Mesendoderm (in vitro differentiated cells): ENCODE measurements around the gene EFCAB12.

ENCODE experiments used
- DNase-seq: peaks from one replicate; pipeline ENCODE4 v3.0.0; 2013
- H2AK5ac ChIP-seq: 2 replicates; pipeline ENCODE4 v1.6.1; 2013; ENCODE audit warnings: low read length, inconsistent platforms
- H2BK120ac ChIP-seq: 2 replicates; pipeline ENCODE4 v1.6.1; 2013; ENCODE audit warnings: low read depth, mild to moderate bottlenecking, low read length, moderate library complexity, mixed read lengths
- H2BK15ac ChIP-seq: replicated peaks from 2 replicates; pipeline ENCODE4 v1.6.1; 2013; ENCODE audit warnings: low read depth, mild to moderate bottlenecking, moderate library complexity
- H2BK5ac ChIP-seq: 2 replicates; pipeline ENCODE4 v1.6.1; 2013; ENCODE audit warnings: low read length, inconsistent platforms
- H3K18ac ChIP-seq: 2 replicates; pipeline ENCODE4 v1.6.1; 2013; ENCODE audit warnings: mild to moderate bottlenecking, low read length, mixed read lengths
- H3K23ac ChIP-seq: one replicate; pipeline ENCODE4 v1.6.1; 2013; ENCODE audit warnings: low read length
- H3K27ac ChIP-seq: 2 replicates; pipeline ENCODE4 v1.5.1; 2013; ENCODE audit warnings: low read depth, mild to moderate bottlenecking, inconsistent platforms, low read length, moderate library complexity
- H3K27me3 ChIP-seq: 2 replicates; pipeline ENCODE4 v1.6.1; 2013; ENCODE audit warnings: low read length, control low read depth, mild to moderate bottlenecking, inconsistent platforms; ENCODE audit not compliant: insufficient read depth, poor library complexity
- H3K36me3 ChIP-seq: 2 replicates; pipeline ENCODE4 v1.6.1; 2013; ENCODE audit warnings: low read length, inconsistent platforms; ENCODE audit not compliant: control insufficient read depth, insufficient read depth
- H3K4ac ChIP-seq: one replicate; pipeline ENCODE4 v1.6.1; 2013; ENCODE audit warnings: low read depth, mild to moderate bottlenecking, low read length, moderate library complexity
- H3K4me1 ChIP-seq: 2 replicates; pipeline ENCODE4 v1.6.1; 2013; ENCODE audit warnings: low read depth, low read length, inconsistent platforms; ENCODE audit not compliant: control insufficient read depth
- H3K4me2 ChIP-seq: 2 replicates; pipeline ENCODE4 v1.6.1; 2013; ENCODE audit warnings: low read length
- H3K4me3 ChIP-seq: 2 replicates; pipeline ENCODE4 v1.5.1; 2013; ENCODE audit warnings: mild to moderate bottlenecking, low read length
- H3K56ac ChIP-seq: one replicate; pipeline ENCODE4 v1.6.1; 2013; ENCODE audit warnings: low read length
- H3K79me1 ChIP-seq: 2 replicates; pipeline ENCODE4 v1.6.1; 2013; ENCODE audit warnings: low read length, inconsistent platforms
- H3K79me2 ChIP-seq: 2 replicates; pipeline ENCODE4 v1.6.1; 2013; ENCODE audit warnings: mild to moderate bottlenecking, low read length; ENCODE audit not compliant: control insufficient read depth, insufficient read depth
- H3K9ac ChIP-seq: 2 replicates; pipeline ENCODE4 v1.6.1; 2013; ENCODE audit warnings: low read length, inconsistent platforms
- H4K5ac ChIP-seq: one replicate; pipeline ENCODE4 v1.6.1; 2013; ENCODE audit warnings: low read length
- H4K8ac ChIP-seq: one replicate; pipeline ENCODE4 v1.6.1; 2013; ENCODE audit warnings: low read depth, mild to moderate bottlenecking, control low read depth, low read length, moderate library complexity
- WGBS: extraction: QIAGEN DNeasy Blood & Tissue Kit; methylation state at CpG from one replicate; pipeline ENCODE4 v1.1.7; 2013; ENCODE audit warnings: low lambda C conversion rate, missing lambda C conversion rate; ENCODE audit not compliant: insufficient coverage; ENCODE audit errors: extremely low coverage; 5-methylcytosine and 5-hydroxymethylcytosine counted together

The EFCAB12 gene

DNA sequence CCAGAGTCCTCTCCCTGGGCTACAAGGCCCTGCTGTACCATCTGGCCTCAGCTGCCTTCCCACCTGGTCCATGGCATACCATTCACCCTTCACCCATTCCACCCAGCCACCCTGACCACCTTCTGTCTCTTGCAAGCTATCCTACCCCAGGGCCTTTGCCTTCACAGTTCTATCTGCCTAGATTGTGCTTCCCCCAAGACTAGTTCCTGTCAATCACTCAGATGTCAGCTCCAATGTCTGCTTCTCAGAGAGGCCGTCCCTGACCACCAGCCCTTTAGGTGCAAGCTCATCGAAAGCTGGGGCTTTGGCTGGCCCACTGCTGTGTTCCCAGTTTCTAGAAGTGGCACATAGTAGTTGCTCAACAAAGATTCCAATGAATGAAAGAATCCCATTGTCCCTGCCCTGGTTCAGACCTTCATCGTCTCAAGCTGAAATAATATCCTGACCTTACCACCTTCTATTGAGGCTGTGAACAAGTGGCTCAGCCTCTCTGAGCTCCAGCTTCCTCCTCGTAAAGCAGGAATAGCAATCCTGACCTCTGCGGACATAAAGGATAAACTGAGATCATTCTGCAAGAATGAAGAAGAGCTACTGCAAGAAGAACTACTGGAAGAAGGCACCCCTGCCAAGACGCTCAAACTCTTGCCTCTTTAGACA, 15.8 kb downstream of the EFCAB12 start:
- Histone ChIP-seq H3K27me3 (no peaks in the 10 kb centered on the region), H4K5ac (no peak overlapping the region), H3K4me1 (no peaks in the 10 kb centered on the region), H3K79me1 (no peaks in the 10 kb centered on the region), H3K9ac (no peak overlapping the region), H3K27ac (no peak overlapping the region), H3K4ac (no peak overlapping the region), H2BK5ac (no peak overlapping the region), H3K4me2 (no peak overlapping the region), H2AK5ac (no peak overlapping the region), H3K79me2 (no peaks in the 10 kb centered on the region), H3K36me3 (no peaks in the 10 kb centered on the region), H2BK15ac (no peak overlapping the region), H2BK120ac (no peak overlapping the region), H3K23ac (no peak overlapping the region), H3K56ac (no peak overlapping the region), H3K4me3 (no peak overlapping the region), H4K8ac (no peak overlapping the region), H3K18ac (no peak overlapping the region)
- no peak for DNase-seq
- no CpG with 5 or more reads among the region's 6 CpGs for WGBS

DNA sequence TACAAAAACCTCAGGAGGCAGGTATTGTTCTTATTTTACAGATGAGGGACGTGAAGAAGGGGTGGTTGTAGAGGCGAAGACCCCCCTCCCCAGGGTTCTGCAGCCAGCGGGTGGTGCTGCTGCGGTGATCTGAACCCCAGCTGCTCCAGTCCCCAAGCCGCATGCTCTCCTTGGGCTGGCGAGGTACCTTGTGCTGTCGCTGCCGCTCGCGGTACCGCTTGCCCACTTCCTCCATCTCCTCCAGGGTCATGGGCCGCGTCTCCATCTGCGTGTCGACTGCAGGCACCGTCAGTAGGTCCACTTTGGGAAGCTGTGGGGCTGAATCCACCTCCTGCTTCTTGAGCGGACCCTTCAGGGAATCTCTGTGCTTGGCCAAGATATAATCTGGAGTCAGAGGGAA, 17.5 kb downstream of the EFCAB12 start:
- H3K27me3 ChIP-seq, result no peaks in the 10 kb centered on the region
- no peak overlapping the region for H2BK120ac ChIP-seq
- H2BK5ac ChIP-seq, result no peak overlapping the region
- no peak overlapping the region for H4K5ac ChIP-seq
- DNase-seq, result no peak
- H2BK15ac ChIP-seq, result no peak overlapping the region
- no peak overlapping the region for H3K56ac ChIP-seq
- H3K79me1 ChIP-seq, result no peaks in the 10 kb centered on the region
- no peak overlapping the region for H3K18ac ChIP-seq
- no peaks in the 10 kb centered on the region for H3K4me1 ChIP-seq
- no peaks in the 10 kb centered on the region for H3K79me2 ChIP-seq
- no peak overlapping the region for H3K9ac ChIP-seq
- H3K27ac ChIP-seq, result no peak overlapping the region
- H2AK5ac ChIP-seq, result no peak overlapping the region
- no peak overlapping the region for H3K4me2 ChIP-seq
- no CpG with 5 or more reads among the region's 17 CpGs for WGBS
- no peak overlapping the region for H4K8ac ChIP-seq
- no peak overlapping the region for H3K4ac ChIP-seq
- no peak overlapping the region for H3K4me3 ChIP-seq
- H3K23ac ChIP-seq, result no peak overlapping the region
- H3K36me3 ChIP-seq, result no peaks in the 10 kb centered on the region

- H3K4me2 ChIP-seq, result no peak overlapping the region
- no peak overlapping the region for H3K56ac ChIP-seq
- no peak overlapping the region for H2BK15ac ChIP-seq
- H4K5ac ChIP-seq, result no peak overlapping the region
- no peak for DNase-seq
- H3K27ac ChIP-seq, result no peak overlapping the region
- H3K36me3 ChIP-seq, result no peaks in the 10 kb centered on the region
- no peak overlapping the region for H3K23ac ChIP-seq
- H3K4me3 ChIP-seq, result no peak overlapping the region
- H3K4me1 ChIP-seq, result no peaks in the 10 kb centered on the region
- H3K27me3 ChIP-seq, result no peaks in the 10 kb centered on the region
- WGBS, result no CpG with 5 or more reads among the region's 2 CpGs
- H3K9ac ChIP-seq, result no peak overlapping the region
- H3K79me1 ChIP-seq, result no peaks in the 10 kb centered on the region
- H2BK5ac ChIP-seq, result no peak overlapping the region
- H4K8ac ChIP-seq, result no peak overlapping the region
- H2AK5ac ChIP-seq, result no peak overlapping the region
- H3K4ac ChIP-seq, result no peak overlapping the region
- H3K18ac ChIP-seq, result no peak overlapping the region
- no peak overlapping the region for H2BK120ac ChIP-seq
- no peaks in the 10 kb centered on the region for H3K79me2 ChIP-seq
These were observed 18.9 kb downstream of the EFCAB12 start for GRCh38 chr3:129409541-129409940.

DNA sequence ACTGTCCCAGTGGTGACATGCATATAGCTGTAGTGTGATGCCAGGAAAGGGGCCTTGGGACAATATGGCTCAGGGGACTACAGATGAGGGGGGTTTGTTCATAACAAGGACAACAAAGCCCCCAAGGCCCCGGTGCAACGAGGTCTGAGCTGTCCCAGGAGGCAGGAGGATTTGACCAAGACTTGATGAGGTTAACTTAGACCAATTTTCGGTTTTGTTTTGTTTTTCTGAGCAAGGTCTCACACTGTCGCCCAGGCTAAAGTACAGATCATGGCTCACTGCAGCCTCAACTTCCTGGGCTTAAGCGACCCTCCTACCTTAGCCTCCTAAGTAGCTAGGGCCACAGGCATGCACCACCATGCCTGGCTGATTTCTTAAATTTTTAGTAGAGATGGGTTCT, 23.8 kb downstream of the EFCAB12 start:
- Histone ChIP-seq H3K79me1 (no peaks in the 10 kb centered on the region), H3K4ac (no peak overlapping the region), H4K8ac (no peak overlapping the region), H3K9ac (no peak overlapping the region), H3K56ac (no peak overlapping the region), H3K79me2 (no peaks in the 10 kb centered on the region), H2AK5ac (no peak overlapping the region), H4K5ac (no peak overlapping the region), H3K36me3 (no peaks in the 10 kb centered on the region), H3K18ac (no peak overlapping the region), H3K27me3 (no peaks in the 10 kb centered on the region), H2BK120ac (no peak overlapping the region), H2BK5ac (no peak overlapping the region), H3K27ac (no peak overlapping the region), H3K4me1 (no peaks in the 10 kb centered on the region), H3K4me3 (no peak overlapping the region), H3K23ac (no peak overlapping the region), H2BK15ac (no peak overlapping the region), H3K4me2 (no peak overlapping the region)
- no CpG with 5 or more reads among the region's 5 CpGs for whole genome bisulfite sequencing
- no peak for DNase-seq

DNA sequence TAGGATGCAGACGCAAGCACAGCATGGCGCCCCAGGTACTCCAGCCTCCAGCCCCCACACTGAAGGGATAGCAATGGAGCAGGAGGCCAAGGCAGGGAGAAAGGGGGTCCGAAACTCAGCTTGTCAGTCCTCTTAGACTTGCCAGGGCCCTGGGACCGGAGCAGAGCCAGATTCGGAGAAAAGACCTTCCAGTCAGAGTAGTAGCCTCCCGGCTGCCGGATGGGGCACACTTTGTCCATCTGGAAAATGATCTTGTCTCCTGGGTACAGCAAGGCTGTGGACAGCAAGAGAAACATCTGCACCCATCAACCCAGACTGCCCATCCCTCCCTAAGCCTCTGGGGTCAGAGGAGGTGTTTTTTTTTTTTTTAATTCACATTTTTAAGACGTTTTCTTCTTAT, 24.3 kb downstream of the EFCAB12 start:
- WGBS, result no CpG with 5 or more reads among the region's 8 CpGs
- Histone ChIP-seq H3K4ac (no peak overlapping the region), H3K56ac (no peak overlapping the region), H3K27me3 (no peaks in the 10 kb centered on the region), H2AK5ac (no peak overlapping the region), H3K4me3 (no peak overlapping the region), H2BK15ac (no peak overlapping the region), H4K5ac (no peak overlapping the region), H2BK5ac (no peak overlapping the region), H2BK120ac (no peak overlapping the region), H3K18ac (no peak overlapping the region), H4K8ac (no peak overlapping the region), H3K23ac (no peak overlapping the region), H3K9ac (no peak overlapping the region), H3K79me1 (no peaks in the 10 kb centered on the region), H3K4me1 (no peaks in the 10 kb centered on the region), H3K79me2 (peaks cover under 1% of the 10 kb centered on the region), H3K27ac (no peak overlapping the region), H3K36me3 (no peaks in the 10 kb centered on the region), H3K4me2 (no peak overlapping the region)
- no peak for DNase-seq

GRCh38 chr3:129403450-129403849, 25.0 kb downstream of the EFCAB12 start:
- no peak overlapping the region for H3K56ac ChIP-seq
- H2BK15ac ChIP-seq, result no peak overlapping the region
- no peak overlapping the region for H3K9ac ChIP-seq
- H4K5ac ChIP-seq, result no peak overlapping the region
- H2BK120ac ChIP-seq, result no peak overlapping the region
- no peak overlapping the region for H4K8ac ChIP-seq
- DNase-seq, result no peak
- peaks cover 7% of the 10 kb centered on the region for H3K79me2 ChIP-seq
- H2BK5ac ChIP-seq, result no peak overlapping the region
- no peak overlapping the region for H2AK5ac ChIP-seq
- no CpG with 5 or more reads among the region's 7 CpGs for WGBS
- H3K36me3 ChIP-seq, result no peaks in the 10 kb centered on the region
- H3K4me2 ChIP-seq, result no peak overlapping the region
- H3K4me3 ChIP-seq, result no peak overlapping the region
- H3K23ac ChIP-seq, result no peak overlapping the region
- H3K27me3 ChIP-seq, result no peaks in the 10 kb centered on the region
- H3K18ac ChIP-seq, result no peak overlapping the region
- peaks cover 3% of the 10 kb centered on the region for H3K79me1 ChIP-seq
- no peak overlapping the region for H3K27ac ChIP-seq
- H3K4me1 ChIP-seq, result no peaks in the 10 kb centered on the region
- H3K4ac ChIP-seq, result no peak overlapping the region
